Measurements from ENCODE around the gene CDK5R1. TPM values are rescaled to one million over a fixed set of nuclear protein-coding genes. Genes with fewer than 3 reads are reported as not detected.
A peak's percentile ranks its signal among the peaks of the same experiment; 100 is the strongest.

CDK5R1 gene
- total RNA-seq, 2 experiments from 2014 or later: 10.2 to 10.5 TPM

DNA sequence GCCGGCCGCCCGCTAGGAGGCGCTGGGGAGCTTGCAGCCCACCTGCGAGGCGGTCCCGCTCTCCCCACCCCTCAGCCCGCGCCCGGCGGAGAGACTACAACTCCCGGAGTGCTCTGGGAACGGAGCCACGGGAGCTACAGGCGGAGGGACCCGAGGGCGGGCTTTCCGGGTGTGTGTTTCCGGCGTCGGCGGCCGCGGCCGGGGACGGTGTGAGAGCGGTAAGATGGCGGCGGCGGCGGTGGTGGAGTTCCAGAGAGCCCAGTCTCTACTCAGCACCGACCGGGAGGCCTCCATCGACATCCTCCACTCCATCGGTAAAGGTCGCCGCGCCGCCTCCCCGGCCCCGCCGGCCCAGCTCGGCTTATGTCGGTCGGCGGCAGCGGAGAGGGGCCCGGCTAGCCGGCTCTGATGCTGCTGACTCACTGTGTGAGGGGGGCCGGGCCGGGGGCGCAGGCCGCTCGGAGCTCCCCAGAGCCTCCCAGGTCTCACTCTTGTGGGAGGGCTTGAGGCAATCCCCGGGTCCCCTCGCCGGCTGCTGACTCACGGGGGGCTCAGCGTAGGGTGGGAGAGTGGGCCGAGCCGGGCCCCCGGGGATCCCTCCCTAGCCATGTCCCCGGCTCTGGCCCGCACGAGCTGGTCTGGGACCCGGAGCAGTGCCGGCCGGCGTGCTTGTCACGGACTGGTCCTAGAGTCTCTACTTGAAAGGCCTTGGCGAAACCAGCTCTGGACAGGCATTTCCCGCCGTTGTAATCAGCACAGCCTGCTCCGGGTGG lies 42.3 kb upstream of the CDK5R1 start, which contains the start of gene PSMD11:
PSMD11 (plus strand) TSS at position 210 of the 773 bp plus-strand sequence; CDS start at position 224, 14 bp downstream.
- peaks cover 37% of the 10 kb centered on the region for H3K4me1 Mint-ChIP-seq (ENCODE audit: low read depth)
- ATAC-seq: peak; percentile 97
- CTCF ChIA-PET: interaction anchor here (0.7 to 11.1 kb wide), 43 partner anchors 9 to 433 kb away, joined by 3 to 164 read pairs (median 4); partner anchors contain the start of genes C17orf75, CDK5R1 and MYO1D

GRCh38 chr17:32445074-32445415 lies 41.7 kb upstream of the CDK5R1 start:
- ChIA-PET POLR2A (interaction anchor here (0.7 to 1.9 kb wide), 12 partner anchors 9 to 431 kb away, joined by 3 to 13 read pairs (median 4); partner anchors contain the start of genes C17orf75, CDK5R1 and MYO1D), CTCF (interaction anchor here (0.9 to 11.1 kb wide), 12 partner anchors 8 to 433 kb away, joined by 3 to 164 read pairs (median 6); partner anchors contain the start of genes CDK5R1 and MYO1D)
- peaks cover 35% of the 10 kb centered on the region for H3K36me3 Mint-ChIP-seq (ENCODE audit: low read depth)
- intact Hi-C loops (cut with micrococcal nuclease): no loop called here
- peaks cover 39% of the 10 kb centered on the region for H3K4me1 Mint-ChIP-seq (ENCODE audit: low read depth)
- DNase-seq (peak; percentile 51), ATAC-seq (peak; percentile 19)
- peak overlapping the region; percentile 76 for H3K27ac Mint-ChIP-seq
- no peaks in the 10 kb centered on the region for H3K9me3 Mint-ChIP-seq
- peak overlapping the region; percentile 80 for H3K4me3 Mint-ChIP-seq
- H3K27me3 Mint-ChIP-seq: peaks cover 6% of the 10 kb centered on the region
- TF ChIP-seq CTCF (IDR thresholded peaks at IDR 0.05): no peak

More for the DNA sequence above, 42.3 kb upstream of the CDK5R1 start, which contains the start of gene PSMD11:
- Mint-ChIP-seq H3K27ac (peak within 1 kb of the TSS; percentile 76), H3K9me3 (no peaks in the 10 kb centered on the region), H3K36me3 (ENCODE audit: low read depth) (peaks cover 30% of the 10 kb centered on the region), H3K4me3 (peak within 1 kb of the TSS; percentile 80), H3K27me3 (peaks cover 6% of the 10 kb centered on the region)
- intact Hi-C loops (cut with micrococcal nuclease): no loop called here
- no peak for TF ChIP-seq CTCF (IDR thresholded peaks at IDR 0.05)
- DNase-seq: peak; percentile 99
- POLR2A ChIA-PET: interaction anchor here (0.6 to 1.9 kb wide), 17 partner anchors 9 to 432 kb away, joined by 3 to 13 read pairs (median 4); partner anchors contain the start of genes C17orf75, CDK5R1 and MYO1D

- ATAC-seq (no peak), DNase-seq (no peak)
- Mint-ChIP-seq H3K4me3 (peak overlapping the region; percentile 80), H3K4me1 (ENCODE audit: low read depth) (peaks cover 41% of the 10 kb centered on the region), H3K27me3 (peaks cover 6% of the 10 kb centered on the region), H3K9me3 (no peaks in the 10 kb centered on the region), H3K27ac (peak overlapping the region; percentile 76), H3K36me3 (ENCODE audit: low read depth) (peaks cover 37% of the 10 kb centered on the region)
- ChIA-PET POLR2A (interaction anchor here (1.0 to 1.9 kb wide), 6 partner anchors 8 to 97 kb away, joined by 3 to 13 read pairs (median 4); no protein-coding TSS in a partner anchor), CTCF (interaction anchor here (1.2 to 11.1 kb wide), 6 partner anchors 8 to 432 kb away, joined by 3 to 164 read pairs (median 9); partner anchors contain the start of genes CDK5R1 and MYO1D)
- TF ChIP-seq CTCF (IDR thresholded peaks at IDR 0.05): no peak
- intact Hi-C loops (cut with micrococcal nuclease): no loop called here
These were observed 41.3 kb upstream of the CDK5R1 start for GRCh38 chr17:32445497-32445896.

DNA sequence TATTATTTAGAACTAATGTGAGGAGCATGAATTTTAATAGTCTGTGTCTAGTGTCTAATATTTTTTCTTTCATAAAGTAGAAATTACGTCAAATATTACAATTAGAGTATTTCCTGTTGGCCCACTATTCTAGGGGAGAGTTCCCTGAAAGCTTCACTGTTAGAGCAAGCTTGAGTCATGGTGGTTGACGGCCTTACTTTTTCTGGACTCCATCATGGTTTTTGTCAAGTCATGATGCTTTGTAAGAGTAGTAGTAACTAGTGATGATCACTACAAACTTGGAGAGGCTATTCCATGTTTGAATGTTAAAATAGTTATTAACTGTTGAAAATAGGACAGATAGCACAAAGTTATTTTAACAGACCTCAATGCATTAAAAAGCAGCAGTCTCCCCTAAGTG lies 40.8 kb upstream of the CDK5R1 start:
- H3K4me1 Mint-ChIP-seq (ENCODE audit: low read depth): peaks cover 39% of the 10 kb centered on the region
- H3K27ac Mint-ChIP-seq: peak overlapping the region; percentile 76
- ChIA-PET CTCF (interaction anchor here (1.5 to 11.1 kb wide), 3 partner anchors 12 to 17 kb away, joined by 4 to 164 read pairs (median 5); no protein-coding TSS in a partner anchor), POLR2A (interaction anchor here (1.8 kb wide), 1 partner anchor 41 kb away, joined by 3 read pairs; no protein-coding TSS in a partner anchor)
- H3K4me3 Mint-ChIP-seq: peak overlapping the region; percentile 80
- peak; percentile 11 for DNase-seq
- H3K9me3 Mint-ChIP-seq: no peaks in the 10 kb centered on the region
- no peak for ATAC-seq
- intact Hi-C loops (cut with micrococcal nuclease): no loop called here
- TF ChIP-seq CTCF (IDR thresholded peaks at IDR 0.05): no peak
- H3K27me3 Mint-ChIP-seq: peaks cover 6% of the 10 kb centered on the region
- H3K36me3 Mint-ChIP-seq (ENCODE audit: low read depth): peaks cover 40% of the 10 kb centered on the region

All from activated CD8-positive, alpha-beta T cell treated with anti-CD3 and anti-CD28 coated beads for 36 hours (primary cell).